ENCODE measurements around the gene SEMA4C. TPM values are rescaled to one million over a fixed set of nuclear protein-coding genes. Genes with fewer than 3 reads are reported as not detected.

Gene SEMA4C
- total and polyA plus RNA-seq, 2 of the 4 experiments (the other 2 are of a cell fraction) = 15.8 to 24.3 TPM

DNA sequence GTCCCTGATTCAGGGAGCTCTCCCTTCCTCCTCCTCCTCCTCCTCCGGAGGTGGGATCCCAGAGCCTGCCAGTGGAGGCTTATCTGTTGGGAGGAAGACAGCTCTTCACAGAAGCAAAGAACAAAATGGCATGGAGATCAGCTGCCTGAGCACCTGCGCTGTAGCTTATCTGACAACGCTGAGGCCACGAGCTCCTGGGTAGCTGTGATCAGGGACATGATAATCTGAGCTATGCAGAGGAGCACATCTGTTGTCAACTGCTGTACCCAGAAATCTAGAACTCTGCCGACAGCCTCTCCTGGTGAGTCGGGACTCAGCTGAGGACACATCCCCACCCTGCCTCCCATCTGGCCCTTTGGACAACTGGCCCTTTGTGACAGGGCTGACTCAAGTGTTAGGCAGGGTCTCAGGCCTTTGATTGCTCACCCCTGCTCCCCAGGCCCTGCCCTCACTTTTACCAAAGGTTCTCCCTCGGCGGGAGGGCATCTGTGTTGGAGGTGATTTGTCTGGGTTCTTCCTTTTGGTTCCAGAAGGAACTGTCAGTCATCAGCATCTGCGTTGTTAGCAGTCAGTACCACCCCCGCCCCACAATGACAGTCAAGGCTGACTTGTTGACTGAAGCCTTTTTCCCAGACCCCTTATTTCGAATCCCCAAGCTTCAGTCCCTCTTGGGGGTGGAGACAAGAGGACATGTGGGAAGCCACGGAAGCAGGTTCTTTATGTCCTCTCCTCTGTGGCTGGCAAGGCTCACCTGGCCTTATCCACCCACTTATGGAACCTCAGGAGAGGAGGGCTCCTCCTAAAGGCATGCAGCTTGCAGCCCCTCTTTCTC lies 59.7 kb downstream of the SEMA4C start:
- Histone ChIP-seq H3K23ac (ENCODE audit: low read depth, low read length) (no peak overlapping the region), H3K79me1 (ENCODE audit: low read depth in 1 of 2, low read length in 2 of 2) (no peaks in the 10 kb centered on the region), H3K27ac (ENCODE audit: insufficient read depth, low read length) (no peak overlapping the region), H3K4me1 (ENCODE audit: control insufficient read depth, insufficient read depth, low read length) (peaks cover 5% of the 10 kb centered on the region), H2AFZ (replicated peaks; ENCODE audit: low read length, poor library complexity) (no peak overlapping the region), H4K20me1 (ENCODE audit: insufficient read depth, low read length) (no peaks in the 10 kb centered on the region), H3K4me3 (ENCODE audit: insufficient read depth, low read depth, low read length) (no peak overlapping the region), H4K8ac (ENCODE audit: low read depth in 2 of 2, low read length in 2 of 2) (no peak overlapping the region), H3K9ac (ENCODE audit: low read depth, low read length) (no peak overlapping the region), H3K4ac (ENCODE audit: low read depth, low read length) (no peak overlapping the region), H3K56ac (ENCODE audit: extremely low read depth, insufficient read depth, low read length) (no peak overlapping the region), H2AK5ac (ENCODE audit: low read depth, low read length) (no peak overlapping the region), H3K9me1 (ENCODE audit: insufficient read depth, low read length) (peaks cover 4% of the 10 kb centered on the region; the same call in 1 of the 2 replicates), H3K4me2 (ENCODE audit: low read depth, low read length) (no peak overlapping the region), H2BK5ac (ENCODE audit: low read depth, low read length, poor library complexity, severe bottlenecking) (no peak overlapping the region), H3K36me3 (ENCODE audit: control insufficient read depth, insufficient read depth, low read length) (0 out of 2 replicates have a peak, but pooled peaks cover 1% of the 10 kb centered on the region), H2BK20ac (ENCODE audit: low read depth, low read length) (no peak overlapping the region), H2AK9ac (replicated peaks; ENCODE audit: low read depth, low read length, poor library complexity) (no peak overlapping the region), H3K27me3 (ENCODE audit: control insufficient read depth, insufficient read depth, low read length) (no peaks in the 10 kb centered on the region), H4K5ac (ENCODE audit: low read depth, low read length) (no peak overlapping the region), H4K91ac (ENCODE audit: insufficient read depth, low read depth, low read length) (no peak overlapping the region), H2BK15ac (ENCODE audit: low read depth, low read length) (no peak overlapping the region), H3K9me3 (ENCODE audit: control insufficient read depth, insufficient read depth, low read length) (no peaks in the 10 kb centered on the region), H3K18ac (ENCODE audit: low read depth, low read length) (no peak overlapping the region), H3K14ac (replicated peaks; ENCODE audit: low read depth, low read length) (no peak overlapping the region), H2BK120ac (ENCODE audit: low read depth, low read length) (no peak overlapping the region)
- DNase-seq (no peak), ATAC-seq (ENCODE audit: low read depth) (no peak)
- ChIA-PET POLR2A (ENCODE audit: unreplicated experiment) (no interaction called here), CTCF (interaction anchor here (0.9 kb wide), 1 partner anchor 15 kb away, joined by 3 read pairs; no protein-coding TSS in a partner anchor)
- TF ChIP-seq, protein P1, sequence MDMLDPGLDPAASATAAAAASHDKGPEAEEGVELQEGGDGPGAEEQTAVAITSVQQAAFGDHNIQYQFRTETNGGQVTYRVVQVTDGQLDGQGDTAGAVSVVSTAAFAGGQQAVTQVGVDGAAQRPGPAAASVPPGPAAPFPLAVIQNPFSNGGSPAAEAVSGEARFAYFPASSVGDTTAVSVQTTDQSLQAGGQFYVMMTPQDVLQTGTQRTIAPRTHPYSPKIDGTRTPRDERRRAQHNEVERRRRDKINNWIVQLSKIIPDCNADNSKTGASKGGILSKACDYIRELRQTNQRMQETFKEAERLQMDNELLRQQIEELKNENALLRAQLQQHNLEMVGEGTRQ (IDR thresholded peaks at IDR 0.05; ENCODE audit: low read depth, low read length) = no peak
- 87% methylated on average over 5 of the region's 12 CpGs; no CpG with 5 or more reads in 1 of the 2 experiments for WGBS, 2 experiments (ENCODE audit: extremely low coverage in 2 of 2, insufficient read length in 1 of 2)
- in situ Hi-C loops (cut with MboI; ENCODE audit: low sequenced_read_pairs) = no loop called here
- dilution Hi-C loops (cut with HindIII; ENCODE audit: low sequenced_read_pairs, unreplicated experiment) = no loop called here
- no TSS peak for BruUV-seq (replicated peaks)
- intact Hi-C loops (cut with micrococcal nuclease) = no loop called here

Other genes with a start within 250 kb of the SEMA4C start
- gene KANSL3, start 231.8 kb downstream of the SEMA4C start, total RNA-seq (2012; rRNA removed) = 25.0 and 26.3 TPM in 2 replicates
- 19.5 and 22.2 TPM in 2 replicates for gene KANSL3, start 231.8 kb downstream of the SEMA4C start, polyA plus RNA-seq (2012; rRNA removed)
- 0.28 and 0.36 TPM in 2 replicates for gene FER1L5, start 227.3 kb downstream of the SEMA4C start, total RNA-seq (2012; rRNA removed)
- 0.09 and 0.15 TPM in 2 replicates for gene FER1L5, start 227.3 kb downstream of the SEMA4C start, polyA plus RNA-seq (2012; rRNA removed)
- gene LMAN2L, start 130.0 kb downstream of the SEMA4C start, total RNA-seq (2012; rRNA removed) = 19.2 and 22.9 TPM in 2 replicates
- gene LMAN2L, start 130.0 kb downstream of the SEMA4C start, polyA plus RNA-seq (2012; rRNA removed) = 20.8 and 22.5 TPM in 2 replicates
- 1.4 and 2.0 TPM in 2 replicates for gene CNNM4, start 109.2 kb downstream of the SEMA4C start, total RNA-seq (2012; rRNA removed)
- gene CNNM4, start 109.2 kb downstream of the SEMA4C start, polyA plus RNA-seq (2012; rRNA removed) = 4.1 and 4.6 TPM in 2 replicates
- 2.2 and 2.3 TPM in 2 replicates for gene CNNM3, start 53.8 kb downstream of the SEMA4C start, total RNA-seq (2012; rRNA removed)
- gene CNNM3, start 53.8 kb downstream of the SEMA4C start, polyA plus RNA-seq (2012; rRNA removed) = 6.1 and 6.3 TPM in 2 replicates
- gene ANKRD23, start 26.1 kb downstream of the SEMA4C start, total RNA-seq (2012; rRNA removed) = 0.54 and 0.83 TPM in 2 replicates
- 1.5 and 1.6 TPM in 2 replicates for gene ANKRD23, start 26.1 kb downstream of the SEMA4C start, polyA plus RNA-seq (2012; rRNA removed)
- 12.5 and 13.6 TPM in 2 replicates for gene ANKRD39, start 12.1 kb downstream of the SEMA4C start, total RNA-seq (2012; rRNA removed)
- gene ANKRD39, start 12.1 kb downstream of the SEMA4C start, polyA plus RNA-seq (2012; rRNA removed) = 15.9 and 17.0 TPM in 2 replicates
- not detected in 2 replicates for gene FAM178B, start 116.5 kb upstream of the SEMA4C start, total RNA-seq (2012; rRNA removed)
- not detected in 2 replicates for gene FAM178B, start 116.5 kb upstream of the SEMA4C start, polyA plus RNA-seq (2012; rRNA removed)
- 6.9 and 7.9 TPM in 2 replicates for gene FAHD2B, start 224.8 kb upstream of the SEMA4C start, total RNA-seq (2012; rRNA removed)
- gene FAHD2B, start 224.8 kb upstream of the SEMA4C start, polyA plus RNA-seq (2012; rRNA removed) = 5.6 and 5.7 TPM in 2 replicates
- gene ANKRD36, start 243.1 kb upstream of the SEMA4C start, total RNA-seq (2012; rRNA removed) = 20.1 and 22.5 TPM in 2 replicates
- 1.9 and 2.6 TPM in 2 replicates for gene ANKRD36, start 243.1 kb upstream of the SEMA4C start, polyA plus RNA-seq (2012; rRNA removed)